GM12874 (cell line): Measurements from ENCODE around the gene MBD6.

ENCODE experiments used
- CTCF ChIP-seq: IDR thresholded peaks from 2 replicates; pipeline ENCODE4 v1.5.1; 2011; ENCODE audit warnings: low read depth, mild to moderate bottlenecking, control low read depth, low read length, moderate library complexity; ENCODE audit not compliant: insufficient read depth

The MBD6 gene

GRCh38 chr12:57483466-57483865 is 39.2 kb upstream of the MBD6 start:
- no peak for TF ChIP-seq CTCF

GRCh38 chr12:57485695-57486094 is 36.9 kb upstream of the MBD6 start:
- TF ChIP-seq CTCF = no peak

- no peak for TF ChIP-seq CTCF
These were observed 35.5 kb upstream of the MBD6 start for GRCh38 chr12:57487055-57487596.

- TF ChIP-seq CTCF = peak; percentile 43
These were observed 34.8 kb upstream of the MBD6 start, which contains the start of gene MARS1 for GRCh38 chr12:57487597-57488401. MARS1 (plus strand) TSS chr12:57488068; CDS start chr12:57488091, 23 bp downstream.

GRCh38 chr12:57488402-57489156 is 34.0 kb upstream of the MBD6 start:
- no peak for TF ChIP-seq CTCF

- no peak for TF ChIP-seq CTCF
These were observed 33.4 kb upstream of the MBD6 start for GRCh38 chr12:57489157-57489641.

GRCh38 chr12:57490126-57490525 is 32.5 kb upstream of the MBD6 start:
- TF ChIP-seq CTCF = no peak
